ENCODE results near the gene USB1. TPM values are rescaled to one million over a fixed set of nuclear protein-coding genes. Genes with fewer than 3 reads are reported as not detected.

Gene USB1
- polyA plus RNA-seq, 1 donor = 15.7 TPM

DNA sequence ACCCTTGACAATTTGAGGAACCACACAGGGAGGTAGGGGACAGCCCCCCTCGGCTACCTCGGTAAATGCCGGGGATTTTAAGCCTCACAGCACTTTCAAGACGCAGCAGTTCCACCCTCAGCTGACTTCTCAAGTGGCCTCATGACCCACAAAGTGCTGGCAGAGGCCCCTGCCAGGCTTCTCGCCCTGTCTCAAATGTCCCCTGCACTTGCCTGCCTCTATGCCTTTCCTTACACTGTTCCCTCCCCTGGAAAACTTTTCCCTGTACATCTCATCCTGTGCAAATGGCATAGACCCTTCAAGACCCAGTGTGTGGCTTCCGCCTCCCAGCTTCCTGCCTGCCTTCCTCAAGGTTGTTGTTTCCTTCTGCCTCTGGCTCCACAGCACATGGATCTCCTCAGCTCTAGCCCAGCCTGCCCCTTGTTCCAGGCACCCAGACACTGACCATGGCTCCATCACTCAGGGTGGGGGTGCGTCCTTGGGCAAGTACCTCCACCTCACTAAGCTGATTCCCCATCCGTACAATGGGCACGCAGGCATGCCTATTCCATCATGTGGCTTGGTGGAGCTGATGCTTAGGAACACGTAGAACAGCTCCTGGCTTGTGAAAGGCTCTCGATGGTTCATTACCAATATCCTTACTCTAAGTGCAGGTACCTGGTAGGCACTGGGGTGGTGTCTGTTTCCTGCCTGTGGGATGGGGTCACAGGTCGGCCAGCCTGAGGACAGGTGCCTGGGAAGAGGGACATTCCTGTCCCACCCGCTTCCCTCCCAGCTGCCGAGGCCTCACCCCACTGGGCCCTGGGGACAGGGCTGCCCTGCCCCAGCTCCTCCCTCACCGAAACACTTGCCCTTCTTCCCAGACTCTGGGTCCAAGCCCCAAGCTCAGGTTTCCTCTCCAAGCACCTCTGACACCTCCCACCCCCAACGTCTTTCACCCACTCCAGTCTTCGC is 48.3 kb downstream of the USB1 start:
- no peak for DNase-seq

DNA sequence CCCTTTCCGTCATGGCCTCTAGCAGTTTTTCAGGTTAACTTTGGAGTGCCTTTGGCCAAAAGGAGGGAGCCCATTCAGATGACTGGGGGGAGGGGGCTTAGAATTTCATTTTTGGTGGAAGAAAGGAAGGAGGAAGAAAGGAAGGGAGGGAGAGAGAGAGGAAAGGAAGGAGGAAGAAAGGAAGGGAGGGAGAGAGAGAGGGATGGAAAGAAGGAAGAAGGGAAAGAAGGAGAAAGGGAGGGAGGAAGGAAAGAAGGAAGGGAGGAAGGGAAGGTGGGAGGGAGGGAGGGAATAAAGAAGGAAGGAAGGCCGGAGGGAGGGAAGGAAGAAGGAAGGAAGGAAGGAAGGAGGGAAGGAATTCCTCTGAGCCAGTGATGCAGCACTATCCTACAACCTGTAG is 50.1 kb downstream of the USB1 start:
- DNase-seq = no peak

DNA sequence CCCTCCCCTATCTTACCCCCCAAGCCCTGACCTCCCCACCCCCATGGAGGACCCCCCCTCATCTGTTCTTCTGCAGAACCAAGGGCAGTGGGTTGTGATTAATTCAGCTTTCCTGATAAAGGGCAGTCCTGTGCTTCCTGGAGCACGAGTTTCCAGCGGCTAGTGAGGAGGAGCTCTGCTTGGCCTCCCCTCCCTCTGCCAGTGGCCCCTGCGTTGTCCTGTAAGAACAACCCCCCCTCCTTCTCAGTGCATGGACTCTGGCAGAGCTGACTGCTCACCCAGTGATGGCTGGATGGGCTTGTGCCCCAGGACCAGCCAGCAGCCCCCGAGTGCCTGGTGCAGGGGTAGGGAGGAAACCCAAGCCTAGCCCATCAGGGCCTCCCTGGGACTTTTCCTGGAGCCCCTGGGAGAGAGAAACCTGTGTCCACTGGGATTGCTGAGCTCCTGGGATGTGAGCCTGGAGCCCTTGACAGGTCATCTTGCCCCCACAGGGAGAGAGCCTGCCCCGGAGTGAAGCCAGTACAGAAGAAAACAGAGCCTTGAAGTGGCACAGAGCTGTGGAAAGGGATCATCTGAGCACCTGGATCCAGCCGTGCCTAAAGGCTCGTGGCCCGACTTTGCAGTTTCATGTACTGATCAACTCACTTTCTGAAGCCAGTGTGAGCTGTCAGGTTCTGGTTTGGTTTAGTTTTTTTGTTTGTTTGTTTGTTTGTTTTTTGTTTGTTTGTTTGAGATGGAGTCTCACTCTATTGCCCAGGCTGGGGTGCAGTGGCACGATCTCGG is 50.8 kb downstream of the USB1 start:
- no peak for DNase-seq

DNA sequence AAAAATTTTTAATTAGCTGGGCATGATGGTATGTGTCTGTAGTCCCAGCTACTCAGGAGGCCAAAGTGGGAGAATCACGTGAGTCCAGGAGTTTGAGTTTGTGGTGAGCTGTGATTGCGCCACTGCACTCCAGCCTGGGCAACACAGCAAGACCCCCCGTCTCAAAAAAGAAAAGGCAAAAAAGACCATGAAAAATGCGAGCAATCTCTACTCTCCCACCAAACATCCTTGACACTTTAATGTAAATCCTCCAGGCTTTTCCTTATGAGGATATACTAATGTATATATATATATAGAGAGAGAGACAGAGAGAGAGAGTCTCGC is 52.4 kb downstream of the USB1 start:
- no peak for DNase-seq

DNA sequence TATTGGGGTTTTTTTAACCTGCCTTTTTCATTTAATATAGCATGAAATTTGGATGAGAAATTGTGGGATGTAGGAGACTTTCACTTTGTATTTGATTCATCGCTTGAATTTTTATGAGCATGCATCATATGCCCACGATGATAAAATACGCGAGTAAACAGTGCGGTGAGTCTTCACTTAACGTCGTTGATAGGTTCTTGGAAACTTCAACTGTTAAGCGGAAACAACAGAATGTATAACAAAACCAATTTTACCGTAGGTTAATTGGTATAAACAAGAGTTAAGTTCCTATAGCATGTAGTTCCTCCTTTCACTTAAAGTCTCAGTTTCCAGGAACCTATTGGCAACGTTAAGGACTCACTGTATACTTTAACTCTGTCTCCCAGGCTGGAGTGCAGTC is 53.1 kb downstream of the USB1 start:
- no peak for DNase-seq

DNA sequence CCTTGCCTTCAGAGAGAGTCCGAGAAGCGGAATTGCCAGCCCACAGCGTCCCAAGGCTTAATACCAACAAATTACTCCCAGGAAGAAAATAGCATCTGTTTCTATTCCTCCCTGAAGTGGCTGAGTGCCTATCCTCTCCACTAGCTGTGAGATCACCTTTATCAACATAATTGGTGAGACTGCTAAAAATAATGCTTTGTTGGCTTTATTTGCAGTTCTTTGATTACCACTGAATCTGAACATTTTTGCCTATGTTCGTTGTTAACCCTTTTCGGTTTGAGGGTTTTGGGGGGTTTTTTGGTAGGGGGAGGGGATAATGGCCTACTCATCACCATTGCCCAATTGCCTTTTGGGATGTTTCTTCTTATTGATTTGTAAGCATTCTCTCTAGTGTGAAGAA is 55.4 kb downstream of the USB1 start:
- no peak for DNase-seq

DNA sequence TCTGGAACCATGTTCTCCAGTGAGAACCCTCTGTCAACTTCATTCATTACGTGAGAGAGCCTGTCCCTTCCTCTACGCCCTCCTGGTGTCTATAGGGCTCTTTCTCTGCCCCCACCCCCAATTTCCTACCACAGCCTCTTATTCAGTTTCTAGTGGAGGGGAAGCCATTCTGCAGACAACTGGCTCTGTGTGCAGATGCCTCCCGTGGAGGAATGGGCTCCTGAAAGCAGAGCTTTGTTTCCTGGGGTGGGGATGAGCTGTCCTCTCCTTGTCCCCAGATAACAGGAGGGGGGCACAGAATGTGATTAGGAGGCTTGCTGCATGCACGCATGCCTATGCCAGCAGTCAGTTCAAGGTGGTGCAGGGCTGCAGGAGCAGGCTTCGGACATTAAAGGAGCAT is 55.9 kb downstream of the USB1 start:
- no peak for DNase-seq

DNA sequence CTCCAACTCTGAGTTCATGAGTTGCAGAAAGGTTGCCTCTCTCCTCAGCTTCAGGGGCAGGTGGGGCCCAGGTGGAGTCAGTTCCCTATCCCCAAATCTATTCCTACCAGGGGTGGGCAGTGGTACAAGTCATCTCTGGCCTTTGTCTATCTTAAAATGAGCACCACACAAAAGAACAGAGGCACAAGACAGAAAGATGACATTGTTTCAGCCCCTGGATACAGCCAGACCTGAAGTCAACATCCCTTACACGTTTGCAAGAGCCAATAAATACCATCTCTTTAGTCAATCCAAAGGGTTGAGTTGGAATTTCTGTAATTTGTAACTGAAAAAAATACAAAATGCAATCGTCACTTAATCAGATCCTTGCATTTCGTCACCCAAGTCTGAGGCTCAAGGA is 56.6 kb downstream of the USB1 start:
- no peak for DNase-seq

DNA sequence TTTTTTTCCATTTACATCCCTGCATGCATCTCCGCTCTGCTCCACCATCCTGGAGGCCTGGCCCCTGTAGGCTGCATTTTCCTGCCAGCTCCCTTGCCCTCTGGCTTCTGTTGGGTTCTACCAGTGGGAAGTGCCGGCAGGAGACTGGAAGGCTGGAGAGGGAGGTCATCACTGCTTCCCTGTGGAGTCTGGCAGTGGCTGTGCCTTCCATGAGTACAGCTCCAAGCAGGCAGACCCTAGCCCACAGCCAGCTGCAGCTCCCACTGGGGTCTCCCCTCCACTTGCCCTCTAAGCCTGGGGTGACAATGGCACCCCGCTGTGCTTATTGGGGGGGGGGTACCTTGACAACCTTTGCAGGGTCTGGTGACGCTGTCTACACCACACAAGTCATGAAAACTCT is 61.6 kb downstream of the USB1 start:
- no peak for DNase-seq

DNA sequence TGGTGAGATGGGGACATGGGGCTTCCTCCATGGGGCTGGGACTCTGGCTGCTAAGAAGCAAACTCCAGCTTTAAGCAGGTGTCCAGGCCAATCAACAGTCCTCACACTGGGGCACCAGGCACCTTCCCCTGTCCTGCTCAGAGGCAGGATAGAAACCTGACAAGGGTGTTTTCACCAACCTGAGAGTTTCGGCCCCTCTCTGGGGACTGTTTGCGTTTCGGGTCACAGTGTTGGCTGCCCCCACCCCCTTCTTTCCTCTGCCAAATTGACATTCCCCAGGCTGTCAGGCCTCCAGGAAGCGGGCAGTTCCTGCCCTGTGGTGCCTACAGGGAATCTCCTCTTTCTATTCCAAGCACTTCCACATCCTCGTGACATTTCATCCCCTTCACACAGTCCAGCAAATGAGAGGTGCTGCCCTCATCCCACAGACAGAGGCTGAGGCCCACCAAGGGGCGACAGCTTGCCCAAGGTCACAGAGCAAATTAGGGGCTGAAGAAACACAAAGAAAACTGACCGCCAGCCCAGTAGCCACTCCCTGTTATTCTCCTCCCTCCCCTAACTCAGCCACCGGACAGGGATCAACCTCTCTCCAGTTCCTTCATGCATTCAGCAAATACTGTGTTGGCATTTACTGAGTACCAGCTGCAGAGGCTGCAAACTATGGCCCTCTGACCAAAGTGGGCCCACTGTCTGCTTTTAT is 62.3 kb downstream of the USB1 start:
- DNase-seq = no peak

DNA sequence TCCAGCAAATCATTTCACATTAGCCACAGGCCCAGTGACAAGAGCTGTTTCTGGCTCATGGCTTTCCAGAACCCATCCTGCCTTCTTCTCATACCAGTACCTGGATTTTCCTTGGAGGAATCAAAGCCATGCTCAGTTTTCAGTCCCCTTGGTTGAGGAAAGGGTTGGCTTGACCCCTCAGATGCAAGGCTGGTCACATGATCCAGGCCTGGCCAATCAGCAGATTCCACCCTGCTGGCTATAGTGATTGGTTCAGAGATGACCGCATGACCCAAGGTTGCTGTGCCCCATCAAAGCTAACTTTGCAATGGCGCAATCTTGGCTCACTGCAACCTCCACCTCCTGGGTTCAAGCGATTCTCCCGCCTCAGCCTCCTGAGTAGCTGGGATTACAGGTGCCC is 69.4 kb downstream of the USB1 start:
- DNase-seq = no peak

Other genes starting within 250 kb of the USB1 start
- gene KIFC3, start 198.9 kb upstream of the USB1 start, polyA plus RNA-seq (ENCODE audit: insufficient read length) = 26.8 TPM
- gene CNGB1, start 30.3 kb upstream of the USB1 start, polyA plus RNA-seq (ENCODE audit: insufficient read length) = not detected
- 8.0 TPM for gene ZNF319, start 735 bp upstream of the USB1 start, polyA plus RNA-seq (ENCODE audit: insufficient read length)
- gene MMP15, start 24.3 kb downstream of the USB1 start, polyA plus RNA-seq (ENCODE audit: insufficient read length) = 29.5 TPM
- gene CFAP20, start 128.0 kb downstream of the USB1 start, polyA plus RNA-seq (ENCODE audit: insufficient read length) = 47.5 TPM
- gene CSNK2A2, start 196.7 kb downstream of the USB1 start, polyA plus RNA-seq (ENCODE audit: insufficient read length) = 85.3 TPM

Measured in hindlimb muscle (tissue), 1 donor.